Measurements from ENCODE around the gene EGFLAM. TPM values are rescaled to one million over a fixed set of nuclear protein-coding genes. Genes with fewer than 3 reads are reported as not detected.

Gene EGFLAM
- total RNA-seq, 6 experiments from 2014 or later: 1.1 to 7.2 (median 6.0) TPM

GRCh38 chr5:38393636-38394035 lies 135.3 kb downstream of the EGFLAM start:
- H3K4me3 Mint-ChIP-seq: no peak overlapping the region
- H3K36me3 Mint-ChIP-seq (ENCODE audit: low read depth): no peaks in the 10 kb centered on the region
- peaks cover 8% of the 10 kb centered on the region for H3K27me3 Mint-ChIP-seq (ENCODE audit: insufficient read depth)
- H3K4me1 Mint-ChIP-seq (ENCODE audit: low read depth): no peaks in the 10 kb centered on the region
- no peak for TF ChIP-seq CTCF (IDR thresholded peaks at IDR 0.05)
- no peaks in the 10 kb centered on the region for H3K9me3 Mint-ChIP-seq
- no peak overlapping the region for H3K27ac Mint-ChIP-seq
- no peak for DNase-seq

DNA sequence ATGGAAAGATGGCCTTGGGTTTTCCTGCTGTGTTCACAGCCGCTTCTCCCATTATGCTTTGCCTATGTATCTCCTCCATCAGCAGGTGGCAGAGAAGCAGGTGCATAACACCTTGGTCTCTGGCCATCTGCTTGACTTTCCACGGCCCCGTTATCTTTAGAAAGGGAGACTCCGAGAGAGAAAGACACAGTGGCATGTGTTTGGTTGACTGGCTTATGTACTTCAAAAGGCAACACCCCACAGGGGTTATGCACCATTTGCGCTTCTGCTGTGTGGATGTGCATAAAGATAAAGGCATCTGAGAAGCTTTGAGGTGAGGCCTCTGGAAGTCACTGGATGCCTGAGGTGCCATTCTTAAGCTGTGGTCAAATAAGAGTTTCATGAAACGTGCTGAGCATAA lies 138.4 kb downstream of the EGFLAM start:
- no peak overlapping the region for H3K27ac Mint-ChIP-seq
- H3K4me1 Mint-ChIP-seq (ENCODE audit: low read depth): no peaks in the 10 kb centered on the region
- H3K27me3 Mint-ChIP-seq (ENCODE audit: insufficient read depth): peaks cover 24% of the 10 kb centered on the region
- no peak for TF ChIP-seq CTCF (IDR thresholded peaks at IDR 0.05)
- DNase-seq: no peak
- no peak overlapping the region for H3K4me3 Mint-ChIP-seq
- no peaks in the 10 kb centered on the region for H3K9me3 Mint-ChIP-seq
- no peaks in the 10 kb centered on the region for H3K36me3 Mint-ChIP-seq (ENCODE audit: low read depth)

DNA sequence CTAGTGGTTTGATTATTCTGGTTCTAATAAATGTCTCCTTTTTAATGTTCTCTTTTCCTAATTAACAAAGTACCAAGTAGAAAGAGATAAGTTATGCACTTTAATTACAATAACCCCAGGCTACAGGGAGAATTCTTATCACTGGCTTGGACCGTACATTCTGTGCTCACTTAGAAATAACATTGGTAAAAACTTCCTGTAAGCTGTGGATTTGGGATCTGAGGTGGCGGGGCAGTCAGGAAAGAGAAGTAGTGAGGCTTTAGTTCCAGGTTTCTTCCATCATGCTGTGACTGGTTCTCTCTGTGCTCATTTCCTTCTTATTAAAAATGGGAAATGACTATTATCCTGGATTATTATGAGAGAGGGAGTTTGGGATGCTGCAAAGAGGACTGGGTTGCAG lies 142.0 kb downstream of the EGFLAM start:
- Mint-ChIP-seq H3K4me1 (ENCODE audit: low read depth) (peaks cover 7% of the 10 kb centered on the region), H3K27me3 (ENCODE audit: insufficient read depth) (peaks cover 32% of the 10 kb centered on the region), H3K27ac (no peak overlapping the region), H3K36me3 (ENCODE audit: low read depth) (no peaks in the 10 kb centered on the region), H3K4me3 (no peak overlapping the region), H3K9me3 (no peaks in the 10 kb centered on the region)
- DNase-seq: no peak
- no peak for TF ChIP-seq CTCF (IDR thresholded peaks at IDR 0.05)

- no peak for TF ChIP-seq CTCF (IDR thresholded peaks at IDR 0.05)
Observed at GRCh38 chr5:38401145-38401544, 142.8 kb downstream of the EGFLAM start.

GRCh38 chr5:38403406-38403805 lies 145.0 kb downstream of the EGFLAM start:
- peaks cover 42% of the 10 kb centered on the region for H3K27me3 Mint-ChIP-seq (ENCODE audit: insufficient read depth)
- no peaks in the 10 kb centered on the region for H3K9me3 Mint-ChIP-seq
- peaks cover 7% of the 10 kb centered on the region for H3K4me1 Mint-ChIP-seq (ENCODE audit: low read depth)
- H3K36me3 Mint-ChIP-seq (ENCODE audit: low read depth): no peaks in the 10 kb centered on the region
- TF ChIP-seq CTCF (IDR thresholded peaks at IDR 0.05): no peak
- no peak overlapping the region for H3K27ac Mint-ChIP-seq
- no peak overlapping the region for H3K4me3 Mint-ChIP-seq
- DNase-seq: no peak

More at GRCh38 chr5:38401145-38401544, 142.8 kb downstream of the EGFLAM start:
- Mint-ChIP-seq H3K27ac (no peak overlapping the region), H3K27me3 (ENCODE audit: insufficient read depth) (peaks cover 34% of the 10 kb centered on the region), H3K4me1 (ENCODE audit: low read depth) (peaks cover 7% of the 10 kb centered on the region), H3K36me3 (ENCODE audit: low read depth) (no peaks in the 10 kb centered on the region), H3K4me3 (no peak overlapping the region), H3K9me3 (no peaks in the 10 kb centered on the region)
- DNase-seq: no peak
